ENCODE data around the gene SYT2.

Gene SYT2

GRCh38 chr1:202599669-202600431 lies 110.4 kb downstream of the SYT2 start:
- no peaks in the 10 kb centered on the region for H3K27me3 ChIP-seq (ENCODE audit: low read depth, low read length)
- H3K27ac ChIP-seq (ENCODE audit: low read length) = no peak overlapping the region
- no peaks in the 10 kb centered on the region for H3K9me3 ChIP-seq (ENCODE audit: control insufficient read depth in 1 of 2, low read length in 2 of 2)
- H3K4me1 ChIP-seq (ENCODE audit: control insufficient read depth in 1 of 2, insufficient read depth in 2 of 2, low read length in 2 of 2) = no peaks in the 10 kb centered on the region
- H3K4me3 ChIP-seq (ENCODE audit: low read depth in 1 of 2, low read length in 2 of 2) = no peak overlapping the region
- H3K36me3 ChIP-seq (ENCODE audit: control insufficient read depth in 1 of 2, insufficient read depth in 2 of 2, low read length in 2 of 2) = peaks cover 0 to 41% of the 10 kb centered on the region in 2 donors

GRCh38 chr1:202597090-202597761 lies 113.0 kb downstream of the SYT2 start:
- H3K27ac ChIP-seq (ENCODE audit: low read length) = no peak overlapping the region
- no peak overlapping the region for H3K4me3 ChIP-seq (ENCODE audit: low read depth in 1 of 2, low read length in 2 of 2)
- peaks cover 0 to 17% of the 10 kb centered on the region in 2 donors for H3K36me3 ChIP-seq (ENCODE audit: control insufficient read depth in 1 of 2, insufficient read depth in 2 of 2, low read length in 2 of 2)
- no peaks in the 10 kb centered on the region for H3K4me1 ChIP-seq (ENCODE audit: control insufficient read depth in 1 of 2, insufficient read depth in 2 of 2, low read length in 2 of 2)
- H3K27me3 ChIP-seq (ENCODE audit: low read depth, low read length) = no peaks in the 10 kb centered on the region
- no peaks in the 10 kb centered on the region for H3K9me3 ChIP-seq (ENCODE audit: control insufficient read depth in 1 of 2, low read length in 2 of 2)

- no peak overlapping the region for H3K27ac ChIP-seq (ENCODE audit: low read length)
- no peaks in the 10 kb centered on the region for H3K4me1 ChIP-seq (ENCODE audit: control insufficient read depth in 1 of 2, insufficient read depth in 2 of 2, low read length in 2 of 2)
- no peaks in the 10 kb centered on the region for H3K27me3 ChIP-seq (ENCODE audit: low read depth, low read length)
- H3K9me3 ChIP-seq (ENCODE audit: control insufficient read depth in 1 of 2, low read length in 2 of 2) = no peaks in the 10 kb centered on the region
- no peak overlapping the region for H3K4me3 ChIP-seq (ENCODE audit: low read depth in 1 of 2, low read length in 2 of 2)
- peaks cover 3 to 12% of the 10 kb centered on the region in 2 donors for H3K36me3 ChIP-seq (ENCODE audit: control insufficient read depth in 1 of 2, insufficient read depth in 2 of 2, low read length in 2 of 2)
Measured at GRCh38 chr1:202596638-202597037, 113.6 kb downstream of the SYT2 start.

GRCh38 chr1:202593845-202594244 lies 116.4 kb downstream of the SYT2 start:
- Histone ChIP-seq H3K27ac (ENCODE audit: low read length) (no peak overlapping the region), H3K9me3 (ENCODE audit: control insufficient read depth in 1 of 2, low read length in 2 of 2) (no peaks in the 10 kb centered on the region), H3K4me1 (ENCODE audit: control insufficient read depth in 1 of 2, insufficient read depth in 2 of 2, low read length in 2 of 2) (peaks cover 0 to 5% of the 10 kb centered on the region in 2 donors), H3K27me3 (ENCODE audit: low read depth, low read length) (no peaks in the 10 kb centered on the region), H3K36me3 (ENCODE audit: control insufficient read depth in 1 of 2, insufficient read depth in 2 of 2, low read length in 2 of 2) (peaks cover 5 to 9% of the 10 kb centered on the region in 2 donors), H3K4me3 (ENCODE audit: low read depth in 1 of 2, low read length in 2 of 2) (no peak overlapping the region)

- Histone ChIP-seq H3K27me3 (ENCODE audit: low read depth, low read length) (no peaks in the 10 kb centered on the region), H3K27ac (ENCODE audit: low read length) (no peak overlapping the region), H3K4me1 (ENCODE audit: control insufficient read depth in 1 of 2, insufficient read depth in 2 of 2, low read length in 2 of 2) (peaks cover 3 to 5% of the 10 kb centered on the region in 2 donors), H3K36me3 (ENCODE audit: control insufficient read depth in 1 of 2, insufficient read depth in 2 of 2, low read length in 2 of 2) (peaks cover 5 to 8% of the 10 kb centered on the region in 2 donors), H3K9me3 (ENCODE audit: control insufficient read depth in 1 of 2, low read length in 2 of 2) (no peaks in the 10 kb centered on the region), H3K4me3 (ENCODE audit: low read depth in 1 of 2, low read length in 2 of 2) (no peak overlapping the region)
Measured at GRCh38 chr1:202592146-202592545, 118.1 kb downstream of the SYT2 start.

GRCh38 chr1:202591515-202591914 lies 118.7 kb downstream of the SYT2 start:
- Histone ChIP-seq H3K9me3 (ENCODE audit: control insufficient read depth in 1 of 2, low read length in 2 of 2) (no peaks in the 10 kb centered on the region), H3K27me3 (ENCODE audit: low read depth, low read length) (no peaks in the 10 kb centered on the region), H3K27ac (ENCODE audit: low read length) (no peak overlapping the region), H3K4me1 (ENCODE audit: control insufficient read depth in 1 of 2, insufficient read depth in 2 of 2, low read length in 2 of 2) (peaks cover 5 to 10% of the 10 kb centered on the region in 2 donors), H3K36me3 (ENCODE audit: control insufficient read depth in 1 of 2, insufficient read depth in 2 of 2, low read length in 2 of 2) (peaks cover 1 to 5% of the 10 kb centered on the region in 2 donors), H3K4me3 (ENCODE audit: low read depth in 1 of 2, low read length in 2 of 2) (no peak overlapping the region)

GRCh38 chr1:202590975-202591411 lies 119.3 kb downstream of the SYT2 start:
- Histone ChIP-seq H3K4me1 (ENCODE audit: control insufficient read depth in 1 of 2, insufficient read depth in 2 of 2, low read length in 2 of 2) (peaks cover 10 to 15% of the 10 kb centered on the region in 2 donors), H3K27ac (ENCODE audit: low read length) (no peak overlapping the region), H3K36me3 (ENCODE audit: control insufficient read depth in 1 of 2, insufficient read depth in 2 of 2, low read length in 2 of 2) (peaks cover 0 to 5% of the 10 kb centered on the region in 2 donors), H3K9me3 (ENCODE audit: control insufficient read depth in 1 of 2, low read length in 2 of 2) (no peaks in the 10 kb centered on the region), H3K27me3 (ENCODE audit: low read depth, low read length) (no peaks in the 10 kb centered on the region), H3K4me3 (ENCODE audit: low read depth in 1 of 2, low read length in 2 of 2) (no peak overlapping the region)

- peaks cover 13 to 23% of the 10 kb centered on the region in 2 donors for H3K4me1 ChIP-seq (ENCODE audit: control insufficient read depth in 1 of 2, insufficient read depth in 2 of 2, low read length in 2 of 2)
- no peaks in the 10 kb centered on the region for H3K9me3 ChIP-seq (ENCODE audit: control insufficient read depth in 1 of 2, low read length in 2 of 2)
- peaks cover 0 to 5% of the 10 kb centered on the region in 2 donors for H3K36me3 ChIP-seq (ENCODE audit: control insufficient read depth in 1 of 2, insufficient read depth in 2 of 2, low read length in 2 of 2)
- H3K4me3 ChIP-seq (ENCODE audit: low read depth in 1 of 2, low read length in 2 of 2) = no peak overlapping the region
- no peaks in the 10 kb centered on the region for H3K27me3 ChIP-seq (ENCODE audit: low read depth, low read length)
- peak overlapping the region; percentile 92 for H3K27ac ChIP-seq (ENCODE audit: low read length)
Measured at GRCh38 chr1:202590126-202590525, 120.1 kb downstream of the SYT2 start.

GRCh38 chr1:202589190-202589930 lies 120.9 kb downstream of the SYT2 start:
- peaks cover 13 to 30% of the 10 kb centered on the region in 2 donors for H3K4me1 ChIP-seq (ENCODE audit: control insufficient read depth in 1 of 2, insufficient read depth in 2 of 2, low read length in 2 of 2)
- H3K27ac ChIP-seq (ENCODE audit: low read length) = peak overlapping the region; percentile 92
- H3K36me3 ChIP-seq (ENCODE audit: control insufficient read depth in 1 of 2, insufficient read depth in 2 of 2, low read length in 2 of 2) = peaks cover 2 to 8% of the 10 kb centered on the region in 2 donors

GRCh38 chr1:202588503-202589189 lies 121.6 kb downstream of the SYT2 start:
- Histone ChIP-seq H3K4me3 (ENCODE audit: low read depth in 1 of 2, low read length in 2 of 2) (no peak overlapping the region), H3K9me3 (ENCODE audit: control insufficient read depth in 1 of 2, low read length in 2 of 2) (no peaks in the 10 kb centered on the region), H3K27ac (ENCODE audit: low read length) (peak overlapping the region; percentile 92), H3K27me3 (ENCODE audit: low read depth, low read length) (no peaks in the 10 kb centered on the region), H3K36me3 (ENCODE audit: control insufficient read depth in 1 of 2, insufficient read depth in 2 of 2, low read length in 2 of 2) (peaks cover 8 to 12% of the 10 kb centered on the region in 2 donors), H3K4me1 (ENCODE audit: control insufficient read depth in 1 of 2, insufficient read depth in 2 of 2, low read length in 2 of 2) (peaks cover 13 to 32% of the 10 kb centered on the region in 2 donors)

More at GRCh38 chr1:202589190-202589930, 120.9 kb downstream of the SYT2 start:
- Histone ChIP-seq H3K9me3 (ENCODE audit: control insufficient read depth in 1 of 2, low read length in 2 of 2) (no peaks in the 10 kb centered on the region), H3K27me3 (ENCODE audit: low read depth, low read length) (no peaks in the 10 kb centered on the region), H3K4me3 (ENCODE audit: low read depth in 1 of 2, low read length in 2 of 2) (peak overlapping the region in 1 of 2 donors; percentile 5)

Data from muscle layer of duodenum (tissue), 2 donors.